ENCODE results near the gene OPRL1.

Gene OPRL1

DNA sequence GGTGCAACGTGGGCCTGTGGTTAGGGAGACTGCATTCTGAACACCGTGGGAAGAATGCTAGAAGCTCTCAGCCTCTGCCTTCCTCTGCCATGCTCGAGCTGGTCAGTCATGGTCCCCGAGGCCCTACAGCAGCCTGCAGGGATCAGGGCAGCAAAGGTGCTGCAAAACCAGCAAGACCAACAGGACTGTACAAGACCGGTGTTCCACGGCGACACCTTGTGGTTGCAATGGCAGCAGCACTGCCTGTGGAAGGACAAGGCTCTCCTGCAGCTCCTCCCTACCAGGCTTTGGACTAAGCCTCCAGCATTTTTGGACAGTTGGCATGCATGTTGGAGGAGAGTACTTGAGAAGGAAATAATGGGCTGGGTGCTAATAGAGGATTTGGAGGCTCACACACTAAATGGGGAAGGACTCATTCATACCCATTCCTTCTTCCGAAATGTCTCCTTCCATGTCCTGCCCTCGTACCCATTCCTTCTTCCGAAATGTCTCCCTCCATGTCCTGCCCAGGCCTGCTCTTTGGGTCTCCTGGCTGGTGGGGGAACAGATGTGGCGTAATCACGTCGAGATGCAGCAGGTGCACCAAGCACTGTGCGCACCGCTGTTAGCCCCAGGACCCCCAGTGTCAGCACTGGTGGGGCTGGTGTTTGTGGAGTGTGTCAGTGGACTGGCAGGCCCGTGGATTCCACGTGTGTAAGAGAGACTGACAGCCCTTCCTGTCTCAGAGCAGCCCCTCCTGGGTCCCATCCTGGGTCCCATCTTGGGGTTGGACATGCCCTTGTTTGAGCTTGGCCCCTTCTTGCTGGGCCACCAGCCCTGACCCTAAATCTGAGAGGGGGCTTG lies 65.8 kb downstream of the OPRL1 start:
- no peak for DNase-seq

DNA sequence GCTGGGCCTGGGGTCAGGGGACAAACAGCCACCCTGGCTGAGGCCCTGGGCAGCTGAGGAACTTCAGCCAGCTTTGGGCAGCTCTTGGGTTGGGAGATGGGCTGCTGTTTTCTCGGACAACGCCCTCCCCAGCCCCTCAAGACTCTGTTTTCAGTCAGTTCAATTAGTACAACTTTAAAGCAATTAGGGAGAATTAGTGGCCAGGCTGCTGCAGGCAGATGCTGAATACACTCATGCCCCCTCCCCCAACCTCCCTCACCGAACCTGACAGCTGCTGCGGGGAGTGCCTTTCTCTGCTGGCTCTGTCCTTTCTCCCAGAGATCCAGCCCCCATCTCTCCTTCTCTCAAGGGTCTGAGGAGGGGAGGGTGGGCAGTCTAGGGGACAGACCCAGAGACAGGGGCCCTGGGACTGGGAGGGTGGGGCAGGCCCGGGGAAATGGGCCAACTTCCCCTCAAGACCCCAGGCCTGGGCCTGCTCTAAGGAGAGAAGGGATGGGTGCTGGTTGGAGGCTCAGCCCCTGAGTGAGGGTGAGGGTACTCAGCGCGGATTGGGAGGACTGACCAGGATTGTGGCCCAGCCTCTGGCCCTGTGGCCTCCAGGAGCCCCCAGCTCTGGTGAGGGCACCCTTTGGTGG lies 66.5 kb downstream of the OPRL1 start:
- DNase-seq, result no peak

DNA sequence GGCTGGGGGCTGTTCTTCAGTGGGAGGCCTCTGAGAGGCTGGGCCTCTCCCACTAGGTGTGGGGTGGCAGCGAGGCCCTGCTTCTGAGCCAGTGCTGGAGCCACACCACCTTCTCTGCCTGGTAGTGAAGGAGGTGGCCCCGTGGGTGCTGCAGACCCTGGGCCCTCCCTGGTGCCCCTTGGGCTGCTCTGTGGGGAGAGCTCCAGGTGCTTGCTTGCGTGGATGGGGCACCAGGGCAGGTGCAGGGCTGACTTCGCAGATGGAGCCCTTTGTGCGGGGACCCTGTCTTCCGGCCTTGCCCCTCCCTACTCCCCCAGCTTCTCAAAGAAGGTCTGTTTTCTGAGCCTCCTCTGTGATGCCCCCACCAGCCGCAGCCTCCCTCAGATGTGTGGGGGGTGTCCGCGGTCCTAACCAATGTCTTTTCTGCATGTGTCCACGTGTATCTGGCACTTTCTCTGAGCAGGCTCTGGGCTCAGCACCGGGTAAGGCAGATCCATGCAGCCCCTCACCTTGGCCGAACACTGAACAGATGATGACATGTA lies 67.1 kb downstream of the OPRL1 start:
- DNase-seq, result no peak

DNA sequence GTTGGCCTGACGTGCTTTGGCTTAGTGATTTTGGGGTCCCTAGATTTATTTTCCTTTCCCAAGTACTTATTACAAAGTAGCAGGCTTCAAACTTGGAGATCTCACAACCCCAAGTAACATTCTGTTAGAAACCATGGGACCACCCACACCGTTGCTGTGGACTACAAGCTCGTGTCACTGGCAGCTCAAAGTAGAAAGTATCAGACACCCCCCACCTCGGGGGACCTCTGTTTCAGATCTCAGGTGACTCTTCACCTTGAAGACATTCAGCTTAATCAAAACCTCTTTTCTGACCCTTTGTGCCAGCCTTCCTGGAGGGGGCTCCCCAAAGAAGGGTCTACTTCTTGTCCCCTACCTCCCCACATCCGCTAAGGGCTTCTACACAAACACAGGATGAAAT lies 68.7 kb downstream of the OPRL1 start:
- no peak for DNase-seq

DNA sequence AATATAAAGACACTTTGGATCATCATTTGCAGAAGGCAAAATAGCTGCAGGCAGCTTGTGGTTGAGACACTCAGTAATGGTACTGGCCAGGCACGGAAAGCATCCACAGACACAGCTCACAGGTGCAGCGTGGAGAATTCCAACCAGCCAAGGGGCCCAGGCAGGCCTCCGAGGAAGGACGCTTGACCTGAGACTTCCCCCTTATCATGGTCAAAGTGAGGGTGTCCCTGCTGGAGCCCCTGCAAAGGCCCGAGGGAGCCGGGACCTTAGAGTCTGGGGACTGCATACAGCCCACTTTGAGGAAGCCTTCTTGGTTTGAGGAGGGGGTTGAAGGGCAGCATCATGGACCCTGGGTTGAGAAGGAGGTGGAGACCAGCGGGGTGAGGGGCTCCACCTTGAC lies 69.3 kb downstream of the OPRL1 start:
- DNase-seq, result no peak

DNA sequence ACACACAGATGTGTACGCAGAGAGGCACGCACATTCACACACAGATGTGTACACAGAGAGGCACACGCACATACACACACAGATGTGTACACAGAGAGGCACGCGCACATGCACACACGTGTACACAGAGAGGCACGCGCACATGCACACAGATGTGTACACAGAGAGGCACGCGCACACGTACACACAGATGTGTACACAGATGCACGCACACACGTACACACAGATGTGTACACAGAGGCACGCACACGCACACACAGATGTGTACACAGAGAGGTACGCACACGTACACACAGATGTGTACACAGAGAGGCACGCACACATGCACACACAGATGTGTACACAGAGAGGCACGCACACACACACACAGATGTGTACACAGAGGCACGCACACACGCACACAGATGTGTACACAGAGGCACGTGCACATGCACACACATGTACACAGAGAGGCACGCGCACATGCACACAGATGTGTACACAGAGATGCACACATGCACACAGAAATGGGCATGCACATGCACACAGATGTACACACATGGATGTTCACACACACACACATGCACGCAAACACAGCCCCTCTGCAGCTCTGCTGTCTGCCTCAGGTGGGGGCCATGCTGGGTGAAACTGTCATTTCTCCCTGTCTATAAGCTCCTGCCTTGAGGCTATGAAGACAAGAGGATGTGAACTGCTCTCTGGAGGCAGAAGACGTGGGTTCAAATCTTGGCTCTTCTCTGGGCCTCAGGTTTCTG lies 70.1 kb downstream of the OPRL1 start:
- no peak for DNase-seq
